Lower lobe of right lung (tissue), 2 donors: ENCODE data around the gene MMD. TPM values are rescaled to one million over a fixed set of nuclear protein-coding genes. Genes with fewer than 3 reads are reported as not detected.

Experiments used
- ATAC-seq, 2 donors: fragments of 200-7000 bp; cut with Tn5 transposase; one replicate each; pipeline ENCODE4 v1.9.1; 2020 to 2022; ENCODE audit warnings: mild to moderate bottlenecking in 2 of 2, moderate library complexity in 2 of 2
- DNase-seq: peaks from one replicate; pipeline ENCODE4 v3.0.0-alpha.2; 2020
- H3K27ac ChIP-seq: fragments of 200-600 bp; one replicate; pipeline ENCODE4 v1.8.0; 2022
- H3K27me3 ChIP-seq: fragments of 200-600 bp; one replicate; pipeline ENCODE4 v1.8.0; 2022; ENCODE audit warnings: low read depth
- H3K36me3 ChIP-seq: fragments of 200-600 bp; one replicate; pipeline ENCODE4 v1.8.0; 2022; ENCODE audit warnings: mild to moderate bottlenecking
- H3K4me1 ChIP-seq: fragments of 200-600 bp; one replicate; pipeline ENCODE4 v1.8.0; 2022
- H3K4me3 ChIP-seq: fragments of 200-600 bp; one replicate; pipeline ENCODE4 v1.8.0; 2022; ENCODE audit warnings: mild to moderate bottlenecking
- H3K9me3 ChIP-seq: fragments of 200-600 bp; one replicate; pipeline ENCODE4 v1.8.0; 2022
- CTCF ChIP-seq: fragments of 200-600 bp; IDR thresholded peaks from one replicate; pipeline ENCODE4 v1.8.0; 2022; ENCODE audit warnings: antibody characterized with exemption, mild to moderate bottlenecking
- intact Hi-C: fragments of 100-400 bp; cut with DNase I; formaldehyde crosslinking; loops from one replicate; pipeline ENCODE4 v1.11.0; 2022
- total RNA-seq: library from RNA; stranded (reverse); fragmentation: NEBNext Ultra II Directional; extraction: Animal tissue kit (Norgen Biotek cat#: 25700); gene quantifications from one replicate; pipeline ENCODE4 v1.2.1, GENCODE V29; 2021
- donor health status: DM: no; HTN: yes; CAD: no; lungs with severe emphysema.

Gene MMD
- total RNA-seq, 1 donor from 2014 or later = 23.1 TPM

- intact Hi-C loops = no loop called here
- ATAC-seq (no peak), DNase-seq (no peak)
- Histone ChIP-seq H3K9me3 (no peaks in the 10 kb centered on the region), H3K36me3 (no peaks in the 10 kb centered on the region), H3K27ac (no peak overlapping the region), H3K27me3 (no peaks in the 10 kb centered on the region), H3K4me3 (no peak overlapping the region), H3K4me1 (no peaks in the 10 kb centered on the region)
- no peak for TF ChIP-seq CTCF
These were observed 58.6 kb downstream of the MMD start for GRCh38 chr17:55363033-55363432.

DNA sequence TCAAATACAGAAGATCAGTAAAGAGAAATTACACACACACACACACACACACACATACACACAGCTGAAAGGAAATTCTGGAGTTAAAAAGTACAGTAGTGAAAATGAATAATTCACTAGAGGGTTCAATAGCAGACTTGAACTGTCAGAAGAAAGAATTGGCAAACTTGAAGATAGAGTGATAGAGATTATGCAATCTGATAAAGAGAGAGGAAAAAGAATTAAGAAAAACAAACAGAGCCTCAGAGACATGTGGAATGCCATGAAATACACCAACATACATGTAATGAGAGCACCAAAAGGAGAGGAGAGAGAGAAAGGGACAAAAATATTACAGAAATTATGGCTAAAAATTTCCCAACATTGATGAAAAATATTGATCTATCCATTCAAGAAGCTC, 60.7 kb downstream of the MMD start:
- Histone ChIP-seq H3K27ac (no peak overlapping the region), H3K4me3 (no peak overlapping the region), H3K4me1 (no peaks in the 10 kb centered on the region), H3K27me3 (no peaks in the 10 kb centered on the region), H3K9me3 (no peaks in the 10 kb centered on the region), H3K36me3 (no peaks in the 10 kb centered on the region)
- no peak for ATAC-seq
- TF ChIP-seq CTCF = no peak
- no peak for DNase-seq
- intact Hi-C loops = no loop called here

DNA sequence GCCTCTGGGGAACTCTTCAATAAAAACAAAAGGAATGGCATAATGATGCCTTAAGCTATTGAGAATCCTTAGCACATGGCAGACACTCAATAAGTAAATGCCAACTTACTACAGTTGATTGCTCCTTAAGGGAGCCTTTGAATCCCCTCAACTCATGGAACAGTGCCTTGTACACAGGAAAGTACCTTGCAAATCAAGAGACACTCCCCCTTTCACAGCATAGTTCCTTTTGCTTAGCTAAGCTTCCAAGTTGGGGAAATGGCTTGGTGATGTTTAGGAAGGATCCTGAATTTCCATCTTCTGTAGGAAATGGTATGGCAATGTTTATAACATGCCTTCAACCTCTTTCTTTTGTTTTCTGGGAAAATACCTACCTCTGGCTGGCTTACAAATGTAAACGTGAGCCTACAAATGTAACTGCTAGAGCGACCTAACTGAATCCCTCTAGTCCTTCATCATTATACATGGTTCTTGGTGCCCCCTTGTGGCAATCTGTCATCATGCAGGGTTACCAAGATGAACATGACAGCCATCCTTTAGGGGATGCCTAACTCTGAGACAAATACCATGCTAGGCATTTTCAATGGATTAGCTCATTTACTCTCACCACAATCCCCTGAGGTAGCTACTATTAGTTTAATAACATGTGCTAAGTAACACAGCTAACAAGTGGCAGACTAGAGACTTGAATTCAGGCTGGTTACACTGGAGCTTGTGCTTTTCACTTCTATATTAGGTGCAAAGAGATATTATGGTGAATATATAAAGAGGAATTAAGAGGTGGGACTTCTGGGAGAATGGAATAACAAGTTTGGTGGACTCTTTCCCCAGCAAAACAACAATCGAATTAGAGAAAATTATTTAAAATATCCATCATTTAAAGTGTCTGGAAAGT, 65.0 kb downstream of the MMD start:
- DNase-seq = peak; percentile 50
- intact Hi-C loops = no loop called here

GRCh38 chr17:55354941-55355340, 66.7 kb downstream of the MMD start:
- H3K27me3 ChIP-seq = no peaks in the 10 kb centered on the region
- TF ChIP-seq CTCF = no peak
- ATAC-seq (no peak), DNase-seq (no peak)
- H3K4me1 ChIP-seq = no peaks in the 10 kb centered on the region
- no peak overlapping the region for H3K27ac ChIP-seq
- no peaks in the 10 kb centered on the region for H3K36me3 ChIP-seq
- H3K9me3 ChIP-seq = no peaks in the 10 kb centered on the region
- intact Hi-C loops = no loop called here
- no peak overlapping the region for H3K4me3 ChIP-seq

More for the DNA sequence above, 65.0 kb downstream of the MMD start:
- peak; percentile 79 to 89 for ATAC-seq
- Histone ChIP-seq H3K36me3 (no peaks in the 10 kb centered on the region), H3K4me1 (no peaks in the 10 kb centered on the region), H3K27ac (no peak overlapping the region), H3K9me3 (no peaks in the 10 kb centered on the region), H3K4me3 (no peak overlapping the region), H3K27me3 (no peaks in the 10 kb centered on the region)
- TF ChIP-seq CTCF = peak; percentile 83

DNA sequence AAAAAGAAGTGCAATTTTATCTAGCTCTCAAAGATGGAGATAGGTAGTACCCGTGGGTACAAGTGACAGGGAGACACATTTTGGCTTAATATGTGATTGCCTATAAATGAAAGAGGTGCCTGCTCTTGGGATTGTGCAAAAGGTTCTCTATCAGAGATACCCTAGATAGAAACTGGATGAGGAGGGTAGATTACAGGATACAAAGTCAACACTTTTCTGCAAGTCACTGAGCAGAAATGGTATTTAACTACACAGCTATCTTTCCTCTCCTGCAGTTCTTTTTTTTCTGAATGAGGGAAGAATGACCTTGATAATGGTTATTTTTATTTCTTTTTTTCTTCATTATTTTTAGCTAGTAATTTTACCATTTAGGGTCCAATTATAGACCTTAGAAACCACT, 67.6 kb downstream of the MMD start:
- Histone ChIP-seq H3K36me3 (no peaks in the 10 kb centered on the region), H3K9me3 (no peaks in the 10 kb centered on the region), H3K4me3 (no peak overlapping the region), H3K4me1 (peaks cover 2% of the 10 kb centered on the region), H3K27me3 (no peaks in the 10 kb centered on the region), H3K27ac (no peak overlapping the region)
- no peak for ATAC-seq
- TF ChIP-seq CTCF = no peak
- no peak for DNase-seq
- intact Hi-C loops = no loop called here
